Psoas muscle (tissue), 8 donors: ENCODE measurements around the gene CD3E. TPM values are rescaled to one million over a fixed set of nuclear protein-coding genes. Genes with fewer than 3 reads are reported as not detected.

Experiments
- ATAC-seq, 4 donors: fragments of 200-7000 bp; cut with Tn5 transposase; one replicate each; pipeline ENCODE4 v1.9.1; 2020; ENCODE audit warnings: moderate library complexity in 3 of 4, mild to moderate bottlenecking in 2 of 4
- DNase-seq, 2 donors: peaks; one replicate each; pipeline ENCODE4 v3.0.0-alpha.2; 2020
- H3K27ac ChIP-seq: fragments of 200-600 bp; one replicate; pipeline ENCODE4 v1.8.0; 2022
- H3K27me3 ChIP-seq, 3 donors: fragments of 200-600 bp in 1 of 3; one replicate each; pipeline versions ENCODE4 v1.6.1 to v1.8.0; 2013 to 2022; ENCODE audit warnings: low read length in 2 of 3, mild to moderate bottlenecking in 2 of 3, moderate library complexity in 1 of 3; ENCODE audit not compliant: insufficient read depth in 3 of 3
- H3K36me3 ChIP-seq, 2 donors: fragments of 200-600 bp in 1 of 2; one replicate each; pipeline versions ENCODE4 v1.6.1 to v1.8.0; 2013 to 2022; ENCODE audit warnings: low read depth in 1 of 2, mild to moderate bottlenecking in 1 of 2, moderate library complexity in 1 of 2; ENCODE audit not compliant: insufficient read depth in 1 of 2
- H3K4me1 ChIP-seq: fragments of 200-600 bp; one replicate; pipeline ENCODE4 v1.8.0; 2022
- H3K4me3 ChIP-seq: fragments of 200-600 bp; one replicate; pipeline ENCODE4 v1.8.0; 2022; ENCODE audit warnings: mild to moderate bottlenecking
- H3K9me3 ChIP-seq: fragments of 200-600 bp; one replicate; pipeline ENCODE4 v1.8.0; 2022
- WGBS, 3 donors: extraction: QIAGEN DNeasy Blood & Tissue Kit; methylation state at CpG; one replicate each; pipeline versions ENCODE4 v1.1.6 to v1.1.7; 2013; 5-methylcytosine and 5-hydroxymethylcytosine counted together
- intact Hi-C, 2 donors: fragments of 100-400 bp; cut with DNase I; formaldehyde crosslinking; loops; one replicate each; pipeline versions ENCODE4 v1.11.0 to v1.14.2; 2022
- polyA plus RNA-seq, 3 donors: library from polyadenylated mRNA; stranded (reverse); fragments of 200-250 nt; gene quantifications; one replicate each; pipeline ENCODE4 v1.2.3, GENCODE V29; 2013
- total RNA-seq, 4 donors: library from RNA; stranded (reverse); fragmentation: NEBNext Ultra II Directional in 2 of 4; extraction: Animal tissue kit (Norgen Biotek cat#: 25700) in 2 of 4; gene quantifications; one replicate each; pipeline versions ENCODE4 v1.2.1 to v1.2.4, GENCODE V29; 2021 to 2023
- TF ChIP-seq, protein P1 (sequence below): fragments of 200-600 bp; IDR thresholded peaks from one replicate; pipeline ENCODE4 v1.8.0; 2022; ENCODE audit warnings: antibody characterized with exemption
- donor health status: healthy with polysubstance abuse.
- donor health status: DM: no; HTN: no; CAD: no; lungs with moderate emphysema.
- donor health status: Bipolar disorder and iron deficiency.
- donor health status: healthy.
- donor health status: DM: yes; HTN: yes; CAD: no.
- donor health status: DM: no; HTN: no; CAD: no.
- donor health status: DM: no; HTN: no; CAD: no.
- donor health status: DM: yes; HTN: yes; CAD: no.

Gene CD3E
- total and polyA plus RNA-seq, 7 donors: 0.15 to 1.2 (median 0.27) TPM

DNA sequence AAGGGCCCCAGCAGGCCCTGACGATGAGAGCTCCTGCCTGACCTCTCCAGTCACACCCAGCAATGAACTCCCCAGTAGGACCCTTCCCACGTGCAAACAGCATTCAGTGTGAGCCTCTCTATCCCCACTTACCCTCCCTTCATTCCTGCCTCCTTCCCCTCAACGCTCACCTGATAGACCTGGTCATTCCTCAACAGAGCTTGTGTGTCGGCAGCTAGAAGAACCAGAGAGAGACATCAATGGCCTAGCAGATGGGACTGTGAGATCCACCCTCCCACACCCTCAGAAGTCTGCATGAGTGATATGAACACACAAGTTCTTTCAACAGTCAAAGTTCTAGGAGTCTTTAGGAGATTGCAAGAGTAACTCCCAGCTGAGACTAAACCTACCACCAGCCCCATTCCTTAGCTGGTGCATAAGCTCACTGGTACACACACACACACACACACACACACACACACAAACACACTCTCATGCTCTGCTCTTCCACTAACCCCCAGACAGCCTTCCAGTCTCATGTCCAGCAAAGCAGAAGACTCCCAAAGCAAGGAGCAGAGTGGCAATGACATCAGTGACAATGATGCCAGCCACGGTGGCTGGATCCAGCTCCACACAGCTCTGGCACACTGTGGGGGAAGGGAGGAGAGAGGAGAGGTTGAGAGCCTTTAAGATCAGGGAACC, 34.9 kb downstream of the CD3E start:
- no peak overlapping the region for H3K4me3 ChIP-seq
- WGBS, 3 donors: 63 to 76% (median 75%) methylated on average over 5 of the region's 5 CpGs
- TF ChIP-seq, protein P1, sequence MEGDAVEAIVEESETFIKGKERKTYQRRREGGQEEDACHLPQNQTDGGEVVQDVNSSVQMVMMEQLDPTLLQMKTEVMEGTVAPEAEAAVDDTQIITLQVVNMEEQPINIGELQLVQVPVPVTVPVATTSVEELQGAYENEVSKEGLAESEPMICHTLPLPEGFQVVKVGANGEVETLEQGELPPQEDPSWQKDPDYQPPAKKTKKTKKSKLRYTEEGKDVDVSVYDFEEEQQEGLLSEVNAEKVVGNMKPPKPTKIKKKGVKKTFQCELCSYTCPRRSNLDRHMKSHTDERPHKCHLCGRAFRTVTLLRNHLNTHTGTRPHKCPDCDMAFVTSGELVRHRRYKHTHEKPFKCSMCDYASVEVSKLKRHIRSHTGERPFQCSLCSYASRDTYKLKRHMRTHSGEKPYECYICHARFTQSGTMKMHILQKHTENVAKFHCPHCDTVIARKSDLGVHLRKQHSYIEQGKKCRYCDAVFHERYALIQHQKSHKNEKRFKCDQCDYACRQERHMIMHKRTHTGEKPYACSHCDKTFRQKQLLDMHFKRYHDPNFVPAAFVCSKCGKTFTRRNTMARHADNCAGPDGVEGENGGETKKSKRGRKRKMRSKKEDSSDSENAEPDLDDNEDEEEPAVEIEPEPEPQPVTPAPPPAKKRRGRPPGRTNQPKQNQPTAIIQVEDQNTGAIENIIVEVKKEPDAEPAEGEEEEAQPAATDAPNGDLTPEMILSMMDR: no peak
- no peaks in the 10 kb centered on the region for H3K27me3 ChIP-seq
- H3K27ac ChIP-seq: no peak overlapping the region
- H3K36me3 ChIP-seq: no peaks in the 10 kb centered on the region
- intact Hi-C loops: no loop called here
- ATAC-seq (no peak), DNase-seq (no peak)
- no peaks in the 10 kb centered on the region for H3K9me3 ChIP-seq
- no peaks in the 10 kb centered on the region for H3K4me1 ChIP-seq

DNA sequence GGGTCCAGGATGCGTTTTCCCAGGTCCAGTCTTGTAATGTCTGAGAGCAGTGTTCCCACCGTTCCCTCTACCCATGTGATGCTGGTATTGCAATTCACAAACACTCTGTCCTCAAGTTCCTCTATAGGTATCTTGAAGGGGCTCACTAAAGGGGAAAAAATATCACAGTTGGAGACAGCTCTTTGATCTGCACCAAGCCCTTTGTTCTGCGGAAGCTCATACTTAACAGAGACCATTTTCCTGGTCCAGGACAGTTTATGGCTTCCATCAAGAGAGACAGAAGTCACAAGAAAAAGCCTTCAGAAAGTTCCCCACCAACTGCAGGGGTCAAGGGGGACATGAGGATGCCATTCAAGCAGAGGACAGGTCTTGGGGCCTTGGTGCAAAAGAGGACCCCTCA, 35.9 kb downstream of the CD3E start:
- Histone ChIP-seq H3K36me3 (no peaks in the 10 kb centered on the region), H3K9me3 (no peaks in the 10 kb centered on the region), H3K27me3 (no peaks in the 10 kb centered on the region), H3K4me1 (no peaks in the 10 kb centered on the region), H3K27ac (no peak overlapping the region), H3K4me3 (no peak overlapping the region)
- TF ChIP-seq, protein P1: no peak
- ATAC-seq: no peak
- intact Hi-C loops: loop anchor here in 1 of 2 donors (10.0 kb wide), 1 partner anchor 46 kb away; no protein-coding TSS in a partner anchor
- DNase-seq: no peak
- WGBS, 3 donors: 79 to 85% (median 82%) methylated on average over 3 of the region's 3 CpGs

DNA sequence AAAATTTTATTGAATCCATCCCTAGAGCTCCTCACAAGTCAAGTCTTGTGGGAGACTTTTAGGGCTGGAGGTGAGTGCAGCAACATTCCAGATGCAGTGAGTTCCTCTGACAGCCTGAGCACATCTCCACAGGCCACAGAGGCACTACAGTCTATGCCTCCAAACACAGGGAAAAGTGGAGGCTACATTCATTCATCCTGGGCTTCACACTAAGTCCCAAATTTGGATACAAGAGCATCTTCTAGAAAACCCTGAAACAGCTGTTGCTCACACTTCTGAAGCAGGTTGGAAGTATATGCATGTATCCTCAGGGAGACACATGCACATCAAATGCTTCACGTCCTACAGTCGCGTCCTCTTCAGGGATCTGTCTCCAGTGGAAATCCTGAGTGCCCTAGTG, 36.7 kb downstream of the CD3E start:
- Histone ChIP-seq H3K27ac (no peak overlapping the region), H3K9me3 (no peaks in the 10 kb centered on the region), H3K36me3 (no peaks in the 10 kb centered on the region), H3K4me3 (no peak overlapping the region), H3K4me1 (no peaks in the 10 kb centered on the region), H3K27me3 (peaks cover 0 to 2% (median 0%) of the 10 kb centered on the region in 3 donors)
- TF ChIP-seq, protein P1: no peak
- DNase-seq (no peak), ATAC-seq (no peak)
- intact Hi-C loops: loop anchor here in 1 of 2 donors (10.0 kb wide), 1 partner anchor 46 kb away; no protein-coding TSS in a partner anchor
- WGBS, 3 donors: 85 to 90% (median 89%) methylated on average over 3 of the region's 3 CpGs

DNA sequence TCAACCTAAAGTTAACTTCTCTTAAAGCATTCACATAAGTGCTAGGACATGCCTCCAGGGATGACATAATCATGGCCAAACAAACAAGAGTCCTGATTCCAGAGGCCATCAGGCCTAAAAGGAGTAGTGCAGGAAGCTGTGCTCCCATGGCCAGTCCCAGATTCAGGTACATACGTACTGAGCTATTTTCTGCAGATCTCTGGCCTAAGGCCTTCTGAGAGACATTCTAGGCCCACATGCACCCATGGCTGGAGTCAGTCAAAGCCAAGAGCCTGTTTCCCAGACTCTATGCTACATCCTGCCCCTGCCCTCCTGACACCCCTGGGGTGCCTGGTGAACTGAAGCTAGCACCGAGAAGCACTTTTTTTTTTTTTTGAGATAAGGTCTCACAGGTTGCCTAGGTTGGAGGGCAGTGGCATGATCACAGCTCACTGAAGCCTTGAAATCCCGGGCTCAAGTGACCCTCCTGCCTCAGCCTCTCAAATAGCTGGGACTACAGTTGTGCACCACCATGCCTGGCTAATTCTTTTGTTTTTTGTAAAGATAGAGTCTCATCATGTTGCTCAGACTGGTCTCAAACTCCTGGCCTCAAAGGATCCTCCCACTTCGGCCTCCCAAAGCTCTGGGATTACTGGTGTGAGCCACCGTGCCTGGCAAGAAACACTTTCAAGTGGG, 37.4 kb downstream of the CD3E start:
- DNase-seq (no peak), ATAC-seq (no peak)
- 73 to 86% (median 84%) methylated on average over 5 of the region's 5 CpGs for WGBS, 3 donors
- TF ChIP-seq, protein P1: no peak
- no peak overlapping the region for H3K4me3 ChIP-seq
- H3K4me1 ChIP-seq: no peaks in the 10 kb centered on the region
- no peaks in the 10 kb centered on the region for H3K9me3 ChIP-seq
- H3K27ac ChIP-seq: no peak overlapping the region
- H3K27me3 ChIP-seq: peaks cover 0 to 2% (median 0%) of the 10 kb centered on the region in 3 donors
- intact Hi-C loops: loop anchor here in 1 of 2 donors (10.0 kb wide), 1 partner anchor 47 kb away; no protein-coding TSS in a partner anchor
- H3K36me3 ChIP-seq: no peaks in the 10 kb centered on the region
